ENCODE results near the gene ETAA1. TPM values are rescaled to one million over a fixed set of nuclear protein-coding genes. Genes with fewer than 3 reads are reported as not detected.

ETAA1 gene
- total RNA-seq, 4 donors from 2014 or later, result 2.2 to 12.1 (median 9.6) TPM

GRCh38 chr2:67399144-67399543 lies 2.0 kb downstream of the ETAA1 start:
- Histone ChIP-seq H3K27ac (no peak overlapping the region), H3K4me1 (peaks cover 4 to 12% (median 9%) of the 10 kb centered on the region in 4 donors), H3K9me3 (no peaks in the 10 kb centered on the region), H3K4me3 (no peak overlapping the region), H3K27me3 (no peaks in the 10 kb centered on the region), H3K36me3 (peaks cover 0 to 7% (median 2%) of the 10 kb centered on the region in 4 donors)
- DNase-seq, result no peak
- intact Hi-C loops (cut with DNase I; ENCODE audit: low total_unique reads), result no loop called here
- in situ Hi-C loops (cut with MboI; ENCODE audit: low pct_ligation_motif_present in 1 of 4, low pct_unique_long_range_greater_than_20kb in 1 of 4, low sequenced_read_pairs in 3 of 4), result no loop called here
- 76 to 81% methylated on average over 2 of the region's 2 CpGs for WGBS, 2 donors (ENCODE audit: low coverage in 1 of 2)
- TF ChIP-seq POLR2AphosphoS5 (IDR thresholded peaks at IDR 0.05) (no peak), POLR2A (IDR thresholded peaks at IDR 0.05) (no peak), EP300 (IDR thresholded peaks at IDR 0.05; ENCODE audit: low read depth) (no peak), CTCF (IDR thresholded peaks at IDR 0.05) (no peak)

DNA sequence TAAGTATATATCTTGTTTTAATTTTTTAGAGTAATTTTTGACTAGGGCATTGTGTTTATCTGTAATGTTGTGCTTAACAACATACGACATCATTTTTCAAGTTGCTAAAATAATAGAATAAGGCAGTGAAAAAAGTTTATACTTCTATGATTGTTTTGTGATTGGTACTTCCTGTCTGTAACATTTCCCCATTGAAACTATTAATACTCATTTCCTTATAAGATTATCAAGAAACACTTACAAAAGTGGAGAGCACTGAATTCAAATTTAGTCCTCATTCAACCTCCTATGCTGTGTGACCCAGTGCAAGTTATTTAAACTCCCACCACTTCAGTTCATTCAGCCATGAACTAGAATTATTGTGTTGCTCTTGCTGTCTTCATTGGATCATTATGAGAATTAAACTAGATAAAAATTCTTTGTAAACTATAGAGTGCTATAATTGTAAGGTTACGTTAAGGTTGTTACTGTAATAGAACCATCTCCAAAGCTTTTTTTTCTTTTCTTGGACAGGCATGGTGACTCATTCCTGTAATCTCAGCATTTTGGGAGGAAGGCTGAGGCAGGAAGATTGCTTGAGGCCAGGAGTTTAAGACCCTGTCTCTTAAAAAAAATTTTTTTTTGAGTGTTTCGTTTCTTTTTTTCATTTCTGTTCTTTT lies 2.8 kb downstream of the ETAA1 start:
- Histone ChIP-seq H3K36me3 (peaks cover 0 to 12% (median 2%) of the 10 kb centered on the region in 4 donors), H3K4me3 (no peak overlapping the region), H3K27ac (no peak overlapping the region), H3K27me3 (no peaks in the 10 kb centered on the region), H3K9me3 (no peaks in the 10 kb centered on the region), H3K4me1 (peaks cover 4 to 12% (median 9%) of the 10 kb centered on the region in 4 donors)
- in situ Hi-C loops (cut with MboI; ENCODE audit: low pct_ligation_motif_present in 1 of 4, low pct_unique_long_range_greater_than_20kb in 1 of 4, low sequenced_read_pairs in 3 of 4), result no loop called here
- 58 to 86% methylated on average over 3 of the region's 3 CpGs for WGBS, 2 donors (ENCODE audit: low coverage in 1 of 2)
- no peak for DNase-seq
- TF ChIP-seq POLR2AphosphoS5 (IDR thresholded peaks at IDR 0.05) (no peak), POLR2A (IDR thresholded peaks at IDR 0.05) (no peak), CTCF (IDR thresholded peaks at IDR 0.05) (no peak), EP300 (IDR thresholded peaks at IDR 0.05; ENCODE audit: low read depth) (no peak)
- intact Hi-C loops (cut with DNase I; ENCODE audit: low total_unique reads), result no loop called here

DNA sequence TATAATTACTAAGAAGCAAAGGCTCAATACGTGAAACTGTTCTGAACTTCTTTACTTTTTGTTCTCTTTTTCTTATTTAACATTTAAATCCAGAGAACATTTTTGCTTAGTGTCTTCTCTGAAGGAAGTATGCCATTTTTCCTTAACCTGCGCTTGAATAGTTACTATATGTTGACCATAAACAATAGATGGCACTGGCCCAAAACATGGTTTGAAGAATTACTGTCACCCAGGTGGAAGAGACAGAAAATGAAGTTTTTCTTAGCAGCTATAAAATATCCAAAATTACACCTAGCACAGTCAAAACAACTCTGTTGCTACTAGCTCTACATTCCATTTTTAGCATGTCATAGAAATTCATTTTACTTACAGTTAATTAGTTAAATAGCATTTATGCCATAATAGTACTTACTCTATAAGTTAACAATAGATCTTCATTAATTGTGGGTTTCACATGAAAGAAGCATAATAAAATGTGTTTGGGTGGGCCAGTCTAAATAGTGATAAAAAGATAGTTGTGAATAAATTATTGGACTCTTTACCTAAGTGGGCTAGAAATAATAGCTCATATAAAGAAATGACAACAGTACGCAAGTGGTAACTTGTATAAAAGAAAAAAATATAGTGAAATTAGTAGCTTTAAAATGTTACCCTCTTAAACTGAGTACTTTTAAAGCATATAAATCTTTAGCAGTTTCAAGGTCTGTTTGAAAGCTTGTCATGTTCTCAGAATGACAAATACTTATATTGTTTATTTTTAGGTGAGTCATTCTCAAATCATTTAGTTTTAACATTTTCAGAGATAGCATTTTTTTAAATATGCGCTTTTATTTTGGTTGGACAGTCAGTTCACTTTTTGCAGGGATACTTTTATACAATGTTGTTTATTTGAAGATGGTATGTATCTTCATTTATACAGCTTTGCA lies 3.7 kb downstream of the ETAA1 start:
- H3K27ac ChIP-seq, result no peak overlapping the region
- peaks cover 4 to 12% (median 9%) of the 10 kb centered on the region in 4 donors for H3K4me1 ChIP-seq
- peaks cover 0 to 14% (median 3%) of the 10 kb centered on the region in 4 donors for H3K36me3 ChIP-seq
- H3K4me3 ChIP-seq, result no peak overlapping the region
- intact Hi-C loops (cut with DNase I; ENCODE audit: low total_unique reads) (no loop called here), in situ Hi-C loops (cut with MboI; ENCODE audit: low pct_ligation_motif_present in 1 of 4, low pct_unique_long_range_greater_than_20kb in 1 of 4, low sequenced_read_pairs in 3 of 4) (no loop called here)
- 86 to 88% methylated on average over 4 of the region's 4 CpGs for whole genome bisulfite sequencing, 2 donors (ENCODE audit: low coverage in 1 of 2)
- DNase-seq, result no peak
- H3K27me3 ChIP-seq, result no peaks in the 10 kb centered on the region
- H3K9me3 ChIP-seq, result no peaks in the 10 kb centered on the region
- TF ChIP-seq CTCF (IDR thresholded peaks at IDR 0.05) (no peak), POLR2A (IDR thresholded peaks at IDR 0.05) (no peak), POLR2AphosphoS5 (IDR thresholded peaks at IDR 0.05) (no peak), EP300 (IDR thresholded peaks at IDR 0.05; ENCODE audit: low read depth) (no peak)

- Histone ChIP-seq H3K9me3 (no peaks in the 10 kb centered on the region), H3K27ac (no peak overlapping the region), H3K4me1 (no peaks in the 10 kb centered on the region), H3K36me3 (peaks cover 0 to 33% (median 3%) of the 10 kb centered on the region in 4 donors), H3K27me3 (no peaks in the 10 kb centered on the region), H3K4me3 (no peak overlapping the region)
- in situ Hi-C loops (cut with MboI; ENCODE audit: low pct_ligation_motif_present in 1 of 4, low pct_unique_long_range_greater_than_20kb in 1 of 4, low sequenced_read_pairs in 3 of 4) (no loop called here), intact Hi-C loops (cut with DNase I; ENCODE audit: low total_unique reads) (no loop called here)
- no peak for DNase-seq
- TF ChIP-seq POLR2A (IDR thresholded peaks at IDR 0.05) (no peak), POLR2AphosphoS5 (IDR thresholded peaks at IDR 0.05) (no peak), EP300 (IDR thresholded peaks at IDR 0.05; ENCODE audit: low read depth) (no peak), CTCF (IDR thresholded peaks at IDR 0.05) (no peak)
Measured at GRCh38 chr2:67408346-67408745, 11.2 kb downstream of the ETAA1 start.

All from transverse colon (tissue), 4 donors.